SKM-1 treated with dmso at 0.1 percent for 144 hours (cell line): Measurements from ENCODE around the gene SMOC2.

ENCODE experiments used
- DNase-seq: peaks from one replicate; lab custom pipeline; 2025; ENCODE audit not compliant: unreplicated experiment; lab: John Stamatoyannopoulos, UW

SMOC2 gene

DNA sequence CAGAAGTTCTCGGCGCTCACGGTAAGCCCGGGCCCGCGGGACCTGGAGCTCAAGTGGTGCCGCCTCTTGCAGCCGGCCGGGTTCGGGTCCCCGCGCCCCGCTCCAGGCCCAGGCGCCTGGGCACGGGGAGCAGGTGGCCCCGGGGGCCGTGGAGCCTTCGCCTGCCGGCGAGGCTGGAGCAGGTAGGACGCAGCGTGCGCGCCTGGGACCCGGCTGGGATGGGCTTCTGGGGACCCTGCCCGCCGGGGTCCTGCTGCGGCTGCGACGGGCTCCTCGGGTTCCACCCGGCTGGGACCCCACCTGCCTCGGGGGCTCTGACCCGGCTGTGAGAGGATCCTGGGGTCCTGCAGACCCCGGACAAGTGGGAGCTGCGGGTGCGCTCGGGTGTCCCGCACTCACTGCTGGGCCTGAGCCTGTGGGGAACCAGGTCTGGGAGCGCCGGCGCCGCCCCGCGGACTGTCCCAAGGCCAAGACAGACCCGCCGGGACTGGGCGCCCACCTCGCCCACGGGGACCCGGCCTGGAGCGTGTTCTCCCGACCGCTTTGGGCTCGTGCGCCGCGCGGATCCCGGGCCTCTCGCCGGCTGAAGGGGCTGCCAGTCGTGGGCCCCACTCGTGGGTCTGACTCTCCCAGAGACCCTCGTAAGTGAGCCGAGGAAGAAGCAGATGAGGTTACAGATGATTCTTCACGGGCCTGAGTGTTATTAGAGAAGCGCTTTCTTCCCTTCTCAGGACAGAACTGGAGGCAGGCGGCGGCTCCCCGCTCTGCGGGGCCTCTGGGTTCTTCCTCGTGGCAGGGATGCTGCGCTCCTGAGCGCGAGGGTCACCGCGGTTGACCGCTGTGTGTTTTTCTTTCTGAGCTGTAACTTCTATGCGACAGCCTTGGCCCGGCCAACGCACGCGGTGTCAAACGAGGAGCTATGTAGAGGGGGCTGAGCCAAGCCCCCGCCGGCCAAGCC is 729 bp downstream of the SMOC2 start:
- DNase-seq: no peak

DNA sequence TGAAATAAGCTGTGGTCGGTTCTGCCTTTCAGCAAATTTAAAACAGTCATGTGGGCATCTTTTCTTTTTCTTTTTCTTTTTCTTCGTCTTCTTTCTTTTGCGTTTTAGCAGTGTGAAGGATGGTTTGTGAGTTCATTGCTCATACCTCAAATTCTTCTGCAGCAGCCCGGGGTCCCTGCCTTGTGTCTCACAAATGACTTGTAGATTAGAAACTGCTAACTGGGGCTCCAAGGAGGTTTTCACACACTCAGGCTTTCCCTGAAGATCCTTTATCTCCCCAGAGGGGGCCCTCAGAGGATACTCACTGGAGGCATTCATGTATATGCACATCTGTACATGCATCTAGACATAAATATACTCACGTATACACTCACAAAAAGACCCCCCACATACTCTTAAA is 1.7 kb downstream of the SMOC2 start:
- no peak for DNase-seq

DNA sequence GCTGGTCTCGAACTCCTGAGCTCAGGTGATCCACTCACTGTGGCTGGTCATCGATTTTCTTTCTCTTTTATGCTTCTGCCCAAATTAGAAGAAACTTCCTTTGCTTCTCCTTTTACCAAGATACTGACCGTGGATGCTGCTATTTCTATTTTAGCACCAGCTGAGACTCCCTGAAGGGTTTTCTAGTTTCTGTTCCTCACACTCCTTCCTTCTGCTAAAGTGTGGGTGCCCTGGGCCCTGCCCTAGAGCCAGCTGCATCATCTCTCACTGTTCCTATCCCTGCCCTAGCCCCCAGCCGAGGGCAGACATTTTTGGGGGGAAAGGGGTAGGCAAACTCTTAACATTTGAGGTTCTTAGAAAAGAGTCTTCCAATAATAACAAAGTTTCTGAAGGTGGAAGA is 6.3 kb downstream of the SMOC2 start:
- peak; percentile 29 for DNase-seq

DNA sequence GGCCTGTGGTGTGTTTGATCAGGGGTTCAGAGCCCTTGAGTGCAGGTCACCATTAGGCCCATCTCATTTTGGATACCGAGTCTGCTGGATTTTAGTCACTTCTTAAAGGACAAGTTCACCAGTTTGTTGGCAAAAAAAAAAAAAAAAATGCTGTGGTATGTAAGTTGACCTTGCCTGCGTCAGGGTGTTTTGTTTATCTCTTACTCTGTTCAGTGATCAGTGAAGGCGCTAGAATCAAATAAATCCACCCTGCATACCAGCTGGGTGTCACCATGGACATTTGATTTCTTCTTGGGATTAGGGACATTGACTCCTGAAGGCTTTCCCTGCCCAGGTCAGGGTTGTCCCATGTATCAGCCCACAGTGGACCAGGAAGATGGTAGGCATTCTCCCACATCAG is 6.7 kb downstream of the SMOC2 start:
- no peak for DNase-seq

DNA sequence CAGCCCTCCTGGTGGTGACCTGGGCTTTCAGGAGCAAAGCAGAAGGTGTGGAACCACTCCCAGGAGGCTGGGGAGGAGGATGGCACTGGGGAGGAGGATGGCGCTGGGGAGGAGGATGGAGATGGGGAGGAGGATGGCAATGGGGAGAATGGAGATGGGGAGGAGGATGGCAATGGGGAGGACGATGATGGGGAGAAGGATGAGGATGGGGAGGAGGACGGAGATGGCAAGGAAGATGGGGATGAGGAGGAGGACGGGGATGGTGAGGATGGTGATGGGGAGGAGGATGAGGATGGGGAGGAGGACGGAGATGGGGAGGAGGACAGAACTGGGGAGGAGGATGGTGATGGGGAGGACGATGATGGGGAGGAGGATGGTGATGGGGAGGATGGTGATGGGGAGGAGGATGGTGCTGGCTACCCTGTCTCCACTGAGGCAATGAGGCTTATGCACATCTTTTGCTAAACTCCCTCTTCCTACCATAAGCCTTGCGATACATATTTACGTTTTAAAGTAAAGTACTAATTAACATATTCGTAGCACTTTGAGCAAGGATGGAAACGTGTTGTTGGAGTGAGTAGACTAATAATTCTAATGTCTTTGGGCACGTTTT is 7.4 kb downstream of the SMOC2 start:
- DNase-seq: no peak

DNA sequence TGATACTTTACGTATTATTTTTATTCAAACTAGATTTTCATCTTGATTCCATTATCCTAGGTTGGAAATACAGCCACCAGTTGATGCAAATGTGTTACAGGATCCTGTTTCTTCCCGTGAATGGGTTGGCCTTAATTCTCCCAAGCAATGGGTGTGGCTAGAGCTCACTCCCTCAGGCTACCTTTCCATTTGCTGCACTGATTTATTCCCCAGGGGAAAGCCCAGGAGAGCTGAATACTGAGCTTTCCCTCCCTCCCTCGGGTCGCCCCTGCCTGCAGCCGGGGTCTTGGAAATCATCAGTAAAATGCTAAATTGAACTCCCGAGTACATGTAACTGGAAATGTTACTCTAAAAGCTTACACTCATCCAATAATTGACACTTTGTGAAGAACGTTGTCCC is 9.9 kb downstream of the SMOC2 start:
- DNase-seq: no peak

DNA sequence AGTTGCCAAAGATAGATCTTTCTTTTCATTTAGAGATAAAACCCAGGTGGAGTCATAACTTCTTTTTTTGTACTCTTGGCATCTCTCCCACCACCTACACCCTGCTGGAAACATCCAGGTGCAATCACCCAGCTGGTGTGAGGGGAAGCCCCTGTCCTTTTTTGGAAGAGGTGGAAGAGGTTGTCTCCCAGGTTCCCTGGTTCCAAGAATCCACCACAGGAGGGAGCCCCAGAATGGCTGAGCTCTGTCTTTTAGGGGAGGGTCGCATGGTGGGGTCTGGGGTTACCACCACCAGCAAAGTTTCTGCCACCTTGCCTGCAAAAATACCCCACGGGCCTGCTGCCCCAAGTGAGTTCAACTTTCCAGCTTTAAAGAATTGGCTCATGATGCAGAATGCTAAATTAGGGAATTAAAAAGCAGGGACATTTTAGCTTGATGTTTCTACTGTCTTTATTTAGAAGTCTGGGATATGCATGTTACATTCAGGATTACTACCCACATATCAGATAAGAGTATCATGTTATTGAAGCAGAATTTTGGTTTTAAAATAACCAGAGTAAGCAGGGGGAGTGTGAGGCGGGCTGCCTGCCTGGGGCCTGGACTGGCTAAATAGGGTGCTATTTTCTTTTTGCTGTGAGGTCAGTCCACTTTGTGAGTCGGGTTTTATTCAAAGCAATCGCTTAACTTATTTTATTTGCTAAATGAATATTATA is 11.0 kb downstream of the SMOC2 start:
- no peak for DNase-seq

DNA sequence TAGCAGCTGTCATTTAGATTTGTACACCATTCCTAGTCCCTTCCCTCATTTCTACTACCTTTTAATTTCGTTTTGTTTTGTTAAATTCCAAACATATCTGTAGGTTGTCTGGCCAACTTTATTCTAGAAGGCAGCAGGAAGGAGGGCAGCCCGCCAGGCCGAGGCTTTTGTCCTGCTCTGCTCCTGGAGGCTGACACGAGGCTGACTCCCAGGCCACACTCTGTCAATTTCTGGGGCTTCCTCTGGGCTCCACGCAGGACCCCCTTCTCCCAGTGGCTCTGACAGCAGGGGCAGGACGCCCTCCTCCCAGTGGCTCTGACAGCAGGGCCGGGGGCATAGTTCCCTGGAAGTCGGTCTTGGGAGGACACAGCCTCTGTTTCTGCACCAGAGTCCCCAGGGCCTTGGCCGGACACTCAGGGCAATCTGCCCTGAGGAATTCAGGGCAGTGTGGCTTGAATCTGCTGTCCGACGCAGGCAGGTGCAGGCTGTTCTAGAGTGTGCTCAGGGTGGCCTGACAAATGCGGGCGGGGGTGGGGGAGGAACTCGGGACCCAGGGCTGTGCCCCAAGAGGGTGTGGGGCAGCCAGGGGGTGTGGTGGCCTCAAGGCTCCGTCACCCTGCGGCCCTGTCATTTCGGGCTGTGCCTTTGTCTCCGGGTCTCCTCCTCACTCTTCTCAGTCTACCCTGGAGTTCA is 11.8 kb downstream of the SMOC2 start:
- DNase-seq: no peak

DNA sequence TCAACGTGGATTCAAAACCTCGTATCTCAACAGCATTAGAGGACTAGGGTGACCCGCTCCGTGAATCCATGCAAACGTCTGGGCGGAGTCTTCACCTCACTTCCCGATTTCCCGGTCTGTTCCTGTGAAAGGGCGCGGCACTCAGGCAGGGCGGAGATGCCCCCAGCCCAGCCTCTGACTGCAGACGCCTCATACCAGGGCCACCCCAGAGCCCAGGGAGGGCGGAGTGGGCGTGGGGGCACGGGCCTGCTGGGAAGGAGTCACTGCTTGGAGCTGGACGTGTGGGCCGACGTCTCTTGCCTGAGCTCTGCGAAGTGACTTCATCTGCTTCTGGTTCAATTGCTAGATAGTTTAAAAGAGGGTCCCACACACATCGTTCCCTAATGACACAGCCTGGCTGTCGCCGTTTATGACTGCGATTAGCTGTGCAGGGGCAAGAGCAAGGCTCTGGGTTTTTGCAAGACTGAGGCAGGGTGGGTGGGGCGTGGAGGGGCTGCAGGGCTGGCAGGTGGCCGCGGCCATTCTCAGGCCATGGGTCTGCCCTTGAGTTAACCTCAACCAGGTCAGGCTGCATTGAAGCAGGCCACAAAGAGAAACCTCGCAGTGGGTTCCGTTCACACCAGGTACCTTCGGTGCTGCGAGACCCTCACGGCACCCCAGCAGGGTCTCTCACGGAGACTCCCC is 15.0 kb downstream of the SMOC2 start:
- no peak for DNase-seq

DNA sequence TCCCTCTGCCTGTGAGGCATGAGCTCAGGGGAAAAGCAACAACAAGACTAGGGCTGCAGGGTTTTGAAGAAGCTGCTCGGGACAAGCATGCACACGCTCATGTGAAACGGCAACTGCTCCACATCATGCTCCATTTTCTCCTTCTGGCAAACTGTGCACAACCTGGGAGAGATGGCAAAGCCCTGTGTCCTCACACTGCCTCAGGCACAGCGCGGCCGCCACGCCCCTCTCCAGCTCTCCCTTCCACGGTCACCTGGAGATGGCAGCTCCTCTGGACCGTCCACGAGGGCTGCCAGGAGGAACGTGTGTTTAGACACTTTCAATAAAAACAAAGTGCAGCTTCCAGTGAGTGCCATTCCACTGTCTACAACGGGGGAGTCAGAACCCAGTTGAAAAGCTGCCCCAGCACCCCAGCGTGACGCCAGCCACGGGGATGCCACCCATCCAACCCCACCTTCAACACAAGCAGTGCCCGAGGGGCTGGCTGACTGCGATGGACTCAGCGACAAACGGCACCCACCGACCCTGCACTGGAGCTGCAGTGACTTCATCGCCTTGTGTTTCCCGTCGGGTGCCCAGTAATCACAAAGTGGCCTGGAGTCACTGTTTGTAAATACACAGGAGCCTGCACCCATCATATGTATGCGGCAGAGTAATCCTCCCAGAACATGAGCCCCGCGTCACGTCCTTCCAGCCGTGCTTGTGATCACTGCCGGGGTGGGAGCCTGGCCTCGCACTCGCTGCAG is 16.1 kb downstream of the SMOC2 start:
- no peak for DNase-seq

DNA sequence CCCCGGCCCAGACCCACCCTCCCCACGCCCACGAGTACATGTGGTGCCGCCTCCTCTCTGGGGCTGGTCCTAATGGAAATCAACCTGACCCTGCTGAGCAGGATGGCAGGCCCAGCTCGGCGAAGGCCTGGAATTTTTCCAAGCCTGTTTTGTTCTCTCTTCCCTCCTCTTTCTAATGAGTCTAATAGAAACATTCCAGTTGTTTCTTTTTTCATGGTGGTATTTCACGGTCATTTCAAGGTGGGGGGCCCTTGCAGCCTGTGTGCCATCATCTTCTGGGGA is 16.6 kb downstream of the SMOC2 start:
- DNase-seq: no peak

DNA sequence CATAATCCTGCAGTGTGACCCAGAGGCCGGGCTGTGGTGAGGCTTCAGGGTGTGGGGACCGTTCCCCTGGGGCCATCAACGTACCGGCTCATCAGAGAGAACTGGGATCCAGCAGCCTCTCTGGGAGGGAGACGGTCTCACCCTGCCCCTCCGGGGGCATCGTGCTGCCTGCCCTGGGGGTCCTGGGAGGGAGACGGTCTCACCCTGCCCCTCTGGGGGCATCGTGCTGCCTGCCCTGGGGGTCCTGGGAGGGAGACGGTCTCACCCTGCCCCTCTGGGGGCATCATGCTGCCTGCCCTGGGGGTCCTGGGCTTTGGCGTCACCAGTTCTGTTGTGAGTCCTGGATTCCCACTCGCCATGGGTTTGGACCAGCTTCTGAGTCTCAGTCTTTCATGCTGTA is 17.1 kb downstream of the SMOC2 start:
- DNase-seq: no peak

DNA sequence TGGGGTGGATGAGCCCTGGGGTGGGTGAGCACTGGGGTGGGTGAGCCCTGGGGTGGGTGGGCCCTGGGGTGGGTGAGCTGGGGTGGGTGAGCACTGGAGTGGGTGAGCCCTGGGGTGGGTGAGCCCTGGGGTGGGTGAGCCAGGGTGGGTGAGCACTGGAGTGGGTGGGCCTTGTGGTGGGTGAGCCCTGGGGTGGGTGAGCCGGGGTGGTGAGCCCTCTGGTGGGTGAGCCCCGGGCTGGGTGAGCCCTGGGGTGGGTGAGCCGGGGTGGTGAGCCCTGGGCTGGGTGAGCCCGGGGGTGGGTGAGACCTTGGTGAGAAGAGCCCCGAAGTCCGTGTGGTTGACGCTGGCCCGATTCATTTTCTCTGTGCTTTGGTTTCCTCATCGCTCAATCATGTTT is 18.6 kb downstream of the SMOC2 start:
- no peak for DNase-seq

DNA sequence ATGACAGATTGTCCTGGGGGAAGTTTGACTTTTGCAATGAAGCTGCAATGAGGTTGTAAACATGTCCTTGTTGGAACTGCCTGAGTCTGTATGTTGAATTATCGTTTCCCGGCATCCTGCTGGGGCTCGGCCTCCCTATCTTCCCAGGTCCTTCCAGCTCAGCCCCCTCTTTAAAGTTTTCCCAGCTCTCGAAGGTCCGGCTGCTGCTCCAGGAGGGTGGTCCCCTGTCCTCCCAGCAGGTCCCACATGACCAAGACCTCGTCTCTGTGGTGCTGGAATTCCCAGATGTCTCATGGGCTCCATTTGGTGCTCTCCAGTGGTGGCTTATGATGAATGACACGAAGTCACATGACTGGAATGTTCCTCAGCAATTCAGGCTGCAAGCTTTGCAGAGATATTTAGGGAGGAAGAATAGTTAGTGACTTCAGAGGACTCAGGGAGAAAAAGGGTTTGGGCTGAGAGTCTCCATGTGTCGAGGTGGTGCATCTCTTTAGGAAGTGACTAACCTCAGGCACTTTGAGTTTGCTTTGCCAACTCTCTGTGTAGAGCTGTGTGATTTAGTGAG is 21.4 kb downstream of the SMOC2 start:
- no peak for DNase-seq

DNA sequence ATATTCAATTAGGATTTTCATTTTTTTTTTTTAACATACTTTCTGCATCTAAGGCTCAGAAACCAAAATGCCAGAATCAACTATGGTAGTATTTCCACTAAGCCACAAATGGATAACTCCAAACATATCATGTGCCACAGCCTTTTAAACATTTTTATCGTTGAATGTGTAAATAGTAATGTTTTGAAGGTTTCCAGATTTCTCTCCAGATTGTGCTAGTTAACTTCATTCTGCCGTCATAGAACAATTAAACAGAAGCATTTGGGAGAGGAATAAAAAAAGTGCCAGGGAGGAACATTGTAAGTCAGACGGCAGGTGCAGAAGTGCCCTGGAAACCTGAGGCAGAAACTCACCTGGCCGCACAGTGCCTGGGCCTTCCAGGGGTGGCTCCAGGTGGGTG is 23.6 kb downstream of the SMOC2 start:
- no peak for DNase-seq

DNA sequence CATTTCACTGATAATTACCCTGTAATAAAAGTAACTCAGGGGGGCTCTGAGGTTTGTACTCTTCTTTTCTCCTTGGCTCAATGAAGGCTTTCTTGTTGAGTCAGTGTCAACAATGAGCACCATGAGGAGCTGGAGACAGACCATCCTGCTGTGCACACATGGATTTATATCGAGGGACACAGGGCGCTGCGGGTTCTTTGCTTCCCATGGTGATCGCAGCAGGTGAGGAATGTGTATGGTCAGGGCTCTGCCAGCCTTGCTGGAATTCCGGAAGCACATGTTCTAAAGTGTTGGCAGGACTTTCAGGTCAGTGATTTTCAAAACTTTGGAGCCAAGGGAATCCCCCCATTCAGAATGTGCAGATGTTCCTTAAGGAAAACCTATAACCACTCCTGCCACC is 27.1 kb downstream of the SMOC2 start:
- no peak for DNase-seq

DNA sequence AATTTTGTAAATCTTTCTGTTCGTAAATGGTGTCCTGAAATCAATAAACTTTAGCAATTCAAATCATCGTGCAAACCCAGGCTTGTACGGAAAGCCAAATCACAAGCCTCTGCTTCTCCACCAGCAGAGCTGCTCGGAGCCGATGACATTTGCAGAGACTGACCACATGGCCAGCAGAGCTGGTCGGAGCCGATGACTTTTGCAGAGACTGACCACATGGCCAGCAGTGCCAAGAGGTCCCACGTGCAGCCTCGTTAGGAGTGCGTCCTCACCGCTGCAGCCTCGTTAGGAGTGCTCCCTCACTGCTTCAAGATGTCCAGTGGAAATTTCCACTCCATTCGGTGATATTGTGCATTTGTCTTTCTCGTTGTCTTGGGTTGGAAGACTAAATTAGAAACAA is 28.5 kb downstream of the SMOC2 start:
- DNase-seq: no peak

DNA sequence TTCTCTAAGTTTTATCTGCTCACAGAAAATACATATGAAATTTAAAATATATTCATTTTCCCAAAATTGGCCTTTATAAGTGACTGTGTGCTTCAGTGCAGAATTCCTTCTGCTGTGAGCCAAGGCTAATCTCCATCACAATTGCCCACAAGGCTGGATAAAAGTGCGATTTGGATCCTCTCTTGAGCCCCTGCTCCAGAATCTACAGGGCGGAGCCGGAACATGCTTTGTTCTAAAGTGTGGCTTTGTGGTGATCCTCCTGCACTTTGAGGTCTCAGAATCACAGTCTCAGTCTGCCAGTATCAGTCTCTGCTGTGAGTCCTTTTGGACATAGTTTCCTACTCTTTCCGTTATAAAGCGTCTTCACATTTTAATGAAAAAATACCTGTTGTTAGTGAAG is 28.9 kb downstream of the SMOC2 start:
- no peak for DNase-seq

DNA sequence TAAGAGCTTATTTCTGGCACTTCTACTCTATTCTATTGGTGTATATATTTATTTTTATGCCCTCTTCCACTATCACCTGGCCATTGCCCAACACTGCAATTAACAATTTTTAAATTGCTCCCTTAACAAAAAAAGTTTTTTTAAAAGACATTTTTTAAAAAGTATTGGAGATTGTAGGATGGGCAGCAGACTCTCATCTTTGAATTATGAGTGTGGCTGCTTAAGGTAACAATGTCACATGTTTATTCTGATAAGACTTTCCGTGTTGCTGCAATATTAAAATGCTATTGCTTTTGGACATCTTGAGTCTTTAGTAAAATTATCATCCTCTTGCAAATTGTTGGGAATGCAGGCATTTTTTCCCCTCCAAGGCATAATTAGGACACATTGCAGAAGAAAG is 31.4 kb downstream of the SMOC2 start:
- DNase-seq: no peak

DNA sequence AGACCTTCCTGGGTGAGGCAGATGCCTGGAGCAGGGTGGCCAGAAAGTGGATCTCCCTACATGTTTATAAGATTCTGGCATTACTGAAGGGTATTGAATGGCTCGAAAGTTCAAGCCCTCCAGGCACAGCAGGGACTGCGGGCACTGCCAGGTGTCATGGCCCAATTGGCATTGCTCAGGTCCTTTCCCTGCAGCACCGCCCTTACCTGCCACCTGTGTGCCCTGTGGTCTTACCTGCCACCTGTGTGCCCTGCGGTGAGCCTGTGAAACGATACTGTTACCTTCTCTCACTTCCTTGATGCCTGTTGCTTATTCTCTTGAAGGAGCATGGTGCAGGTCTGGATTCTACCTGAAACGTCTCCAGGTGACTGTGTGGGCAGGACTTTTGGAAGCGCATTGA is 32.2 kb downstream of the SMOC2 start:
- DNase-seq: no peak
